PFSK-1 (cell line): Measurements from ENCODE around the gene CT55.

Experiments used
- POLR2AphosphoS5 ChIP-seq: IDR thresholded peaks from 2 replicates; pipeline ENCODE4 v1.6.1; 2012; ENCODE audit warnings: low read depth, mild to moderate bottlenecking, control low read depth, low read length, moderate library complexity
- SIN3A ChIP-seq: IDR thresholded peaks from 2 replicates; pipeline ENCODE4 v1.6.1; 2012; ENCODE audit warnings: mild to moderate bottlenecking, low read length, moderate library complexity, borderline replicate concordance; ENCODE audit not compliant: insufficient read depth
- TF ChIP-seq, protein P1 (sequence below), 2 experiments: IDR thresholded peaks; 2 replicates each; pipeline versions ENCODE4 v1.6.1 to v1.8.0; 2011 to 2012; ENCODE audit warnings: low read depth in 2 of 2, low read length in 2 of 2, control low read depth in 1 of 2, inconsistent platforms in 1 of 2, mild to moderate bottlenecking in 1 of 2, moderate library complexity in 1 of 2; ENCODE audit not compliant: insufficient read depth in 1 of 2

GRCh38 chrX:135191838-135192237, 20.6 kb upstream of the CT55 start:
- no peak for TF ChIP-seq SIN3A
- TF ChIP-seq, protein P1, sequence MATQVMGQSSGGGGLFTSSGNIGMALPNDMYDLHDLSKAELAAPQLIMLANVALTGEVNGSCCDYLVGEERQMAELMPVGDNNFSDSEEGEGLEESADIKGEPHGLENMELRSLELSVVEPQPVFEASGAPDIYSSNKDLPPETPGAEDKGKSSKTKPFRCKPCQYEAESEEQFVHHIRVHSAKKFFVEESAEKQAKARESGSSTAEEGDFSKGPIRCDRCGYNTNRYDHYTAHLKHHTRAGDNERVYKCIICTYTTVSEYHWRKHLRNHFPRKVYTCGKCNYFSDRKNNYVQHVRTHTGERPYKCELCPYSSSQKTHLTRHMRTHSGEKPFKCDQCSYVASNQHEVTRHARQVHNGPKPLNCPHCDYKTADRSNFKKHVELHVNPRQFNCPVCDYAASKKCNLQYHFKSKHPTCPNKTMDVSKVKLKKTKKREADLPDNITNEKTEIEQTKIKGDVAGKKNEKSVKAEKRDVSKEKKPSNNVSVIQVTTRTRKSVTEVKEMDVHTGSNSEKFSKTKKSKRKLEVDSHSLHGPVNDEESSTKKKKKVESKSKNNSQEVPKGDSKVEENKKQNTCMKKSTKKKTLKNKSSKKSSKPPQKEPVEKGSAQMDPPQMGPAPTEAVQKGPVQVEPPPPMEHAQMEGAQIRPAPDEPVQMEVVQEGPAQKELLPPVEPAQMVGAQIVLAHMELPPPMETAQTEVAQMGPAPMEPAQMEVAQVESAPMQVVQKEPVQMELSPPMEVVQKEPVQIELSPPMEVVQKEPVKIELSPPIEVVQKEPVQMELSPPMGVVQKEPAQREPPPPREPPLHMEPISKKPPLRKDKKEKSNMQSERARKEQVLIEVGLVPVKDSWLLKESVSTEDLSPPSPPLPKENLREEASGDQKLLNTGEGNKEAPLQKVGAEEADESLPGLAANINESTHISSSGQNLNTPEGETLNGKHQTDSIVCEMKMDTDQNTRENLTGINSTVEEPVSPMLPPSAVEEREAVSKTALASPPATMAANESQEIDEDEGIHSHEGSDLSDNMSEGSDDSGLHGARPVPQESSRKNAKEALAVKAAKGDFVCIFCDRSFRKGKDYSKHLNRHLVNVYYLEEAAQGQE (IDR thresholded peaks at IDR 0.05; ENCODE audit: insufficient read depth in 1 of 2, low read depth in 2 of 2, low read length in 2 of 2) = no peak
- no peak for TF ChIP-seq POLR2AphosphoS5
